OCI-LY1 (cell line): ENCODE measurements around the gene GRSF1.

Source experiments
- H2AFZ ChIP-seq: fragments of 200-600 bp; sonication (generic), shearing (Covaris generic); 2 replicates; pipeline ENCODE4 v1.6.0; 2014; ENCODE audit warnings: antibody characterized with exemption, mild to moderate bottlenecking, low read length
- H3F3A ChIP-seq: fragments of 200-600 bp; sonication (generic), shearing (Covaris generic); 2 replicates; pipeline ENCODE4 v1.6.0; 2014; ENCODE audit warnings: mild to moderate bottlenecking, antibody characterized with exemption, low read length, moderate library complexity; ENCODE audit not compliant: insufficient read depth
- H3K27ac ChIP-seq: fragments of 200-600 bp; sonication (generic); 2 replicates; pipeline ENCODE4 v1.5.1; 2014; ENCODE audit warnings: low read length, mixed run types, mild to moderate bottlenecking, low read depth; ENCODE audit not compliant: poor library complexity, severe bottlenecking
- H3K27me3 ChIP-seq: fragments of 200-600 bp; sonication (generic); 2 replicates; pipeline ENCODE4 v1.6.0; 2014; ENCODE audit warnings: antibody characterized with exemption, mild to moderate bottlenecking, low read length, moderate library complexity; ENCODE audit not compliant: insufficient read depth
- H3K36me3 ChIP-seq: fragments of 200-600 bp; sonication (generic); 2 replicates; pipeline ENCODE4 v1.6.1; 2014; ENCODE audit warnings: mild to moderate bottlenecking, antibody characterized with exemption, low read length, moderate library complexity, mixed read lengths; ENCODE audit not compliant: insufficient read depth
- H3K4me1 ChIP-seq: fragments of 200-600 bp; sonication (generic); 2 replicates; pipeline ENCODE4 v1.5.1; 2014; ENCODE audit warnings: mild to moderate bottlenecking, low read length, moderate library complexity; ENCODE audit not compliant: insufficient read depth, severe bottlenecking
- H3K4me2 ChIP-seq: fragments of 200-600 bp; sonication (generic), shearing (Covaris generic); 2 replicates; pipeline ENCODE4 v1.6.1; 2014; ENCODE audit warnings: low read length
- H3K4me3 ChIP-seq: fragments of 200-600 bp; sonication (generic); 2 replicates; pipeline ENCODE4 v1.5.1; 2014; ENCODE audit warnings: low read length, low read depth, mild to moderate bottlenecking, mixed read lengths; ENCODE audit not compliant: poor library complexity, severe bottlenecking
- H3K79me2 ChIP-seq: fragments of 200-600 bp; shearing (Covaris generic); 2 replicates; pipeline ENCODE4 v1.6.1; 2016; ENCODE audit warnings: mixed run types, low read length, mixed read lengths; ENCODE audit not compliant: insufficient read depth
- H3K9ac ChIP-seq: fragments of 200-600 bp; sonication (generic), shearing (Covaris generic); 2 replicates; pipeline ENCODE4 v1.6.1; 2014; ENCODE audit warnings: mild to moderate bottlenecking, low read length, mixed read lengths
- H3K9me2 ChIP-seq: fragments of 200-600 bp; sonication (generic), shearing (Covaris generic); 2 replicates; pipeline ENCODE4 v1.6.1; 2014; ENCODE audit warnings: low read depth, mild to moderate bottlenecking, low read length, mixed read lengths
- H3K9me3 ChIP-seq: fragments of 200-600 bp; shearing (Covaris generic); 2 replicates; pipeline ENCODE4 v1.6.1; 2014; ENCODE audit warnings: low read length, mixed read lengths
- H4K20me1 ChIP-seq: fragments of 200-600 bp; sonication (generic), shearing (Covaris generic); 2 replicates; pipeline ENCODE4 v1.6.0; 2016; ENCODE audit warnings: mild to moderate bottlenecking, low read length; ENCODE audit not compliant: insufficient read depth
- CTCF ChIP-seq: fragments of 200-600 bp; sonication (generic), shearing (Covaris generic); IDR thresholded peaks from 2 replicates; pipeline ENCODE4 v1.5.1; 2017; ENCODE audit warnings: mild to moderate bottlenecking, antibody characterized with exemption, low read length, moderate library complexity, mixed read lengths
- EZH2 ChIP-seq: fragments of 200-600 bp; sonication (generic), shearing (Covaris generic); IDR thresholded peaks from 2 replicates; pipeline ENCODE4 v1.8.0; 2017; ENCODE audit warnings: borderline replicate concordance, mixed run types, mild to moderate bottlenecking, antibody characterized with exemption, low read length, moderate library complexity, mixed read lengths

GRSF1 gene

GRCh38 chr4:70868778-70869177 lies 29.1 kb upstream of the GRSF1 start:
- Histone ChIP-seq H3K9ac (no peak overlapping the region), H3K4me1 (peaks cover 20% of the 10 kb centered on the region), H3K79me2 (no peaks in the 10 kb centered on the region), H3K27me3 (no peaks in the 10 kb centered on the region), H3K9me2 (no peaks in the 10 kb centered on the region), H3K9me3 (no peaks in the 10 kb centered on the region), H3K36me3 (no peaks in the 10 kb centered on the region), H3K4me3 (no peak overlapping the region), H3K27ac (no peak overlapping the region), H3K4me2 (no peak overlapping the region), H3F3A (no peaks in the 10 kb centered on the region), H2AFZ (no peak overlapping the region), H4K20me1 (no peaks in the 10 kb centered on the region)
- no peak for TF ChIP-seq CTCF
- TF ChIP-seq EZH2 = no peak

GRCh38 chr4:70863099-70863790 lies 23.6 kb upstream of the GRSF1 start:
- H3K9ac ChIP-seq = no peak overlapping the region
- no peak overlapping the region for H2AFZ ChIP-seq
- H3K79me2 ChIP-seq = no peaks in the 10 kb centered on the region
- H3K4me3 ChIP-seq = no peak overlapping the region
- no peaks in the 10 kb centered on the region for H3K36me3 ChIP-seq
- H3K27me3 ChIP-seq = no peaks in the 10 kb centered on the region
- no peaks in the 10 kb centered on the region for H3K9me3 ChIP-seq
- H3K27ac ChIP-seq = no peak overlapping the region
- no peaks in the 10 kb centered on the region for H4K20me1 ChIP-seq
- TF ChIP-seq EZH2 (no peak), CTCF (no peak)
- no peaks in the 10 kb centered on the region for H3F3A ChIP-seq
- H3K4me1 ChIP-seq = peaks cover 17% of the 10 kb centered on the region
- no peaks in the 10 kb centered on the region for H3K9me2 ChIP-seq
- peak overlapping the region; percentile 15; the same call in 1 of the 2 replicates for H3K4me2 ChIP-seq

- no peaks in the 10 kb centered on the region for H3F3A ChIP-seq
- no peaks in the 10 kb centered on the region for H3K9me2 ChIP-seq
- H3K9me3 ChIP-seq = no peaks in the 10 kb centered on the region
- H3K79me2 ChIP-seq = no peaks in the 10 kb centered on the region
- no peaks in the 10 kb centered on the region for H3K36me3 ChIP-seq
- H3K4me2 ChIP-seq = no peak overlapping the region
- H4K20me1 ChIP-seq = no peaks in the 10 kb centered on the region
- no peak overlapping the region for H3K9ac ChIP-seq
- TF ChIP-seq EZH2 (no peak), CTCF (no peak)
- H2AFZ ChIP-seq = no peak overlapping the region
- H3K27ac ChIP-seq = no peak overlapping the region
- H3K4me1 ChIP-seq = peaks cover 18% of the 10 kb centered on the region
- no peak overlapping the region for H3K4me3 ChIP-seq
- H3K27me3 ChIP-seq = no peaks in the 10 kb centered on the region
Observed at GRCh38 chr4:70859066-70859465, 19.4 kb upstream of the GRSF1 start.
